Astrocyte of the cerebellum (primary cell): ENCODE results near the gene MPPED1.

ENCODE experiments used
- DNase-seq: peaks from one replicate; pipeline ENCODE4 v3.0.0-alpha.2; 2011; ENCODE audit warnings: low read depth
- H3K4me3 ChIP-seq: 2 replicates; pipeline ENCODE4 v1.5.1; 2011; ENCODE audit warnings: mild to moderate bottlenecking, low read depth, low read length, moderate library complexity
- CTCF ChIP-seq: IDR thresholded peaks from 2 replicates; pipeline ENCODE4 v1.5.1; 2012; ENCODE audit warnings: low read length, low read depth, moderate library complexity, mild to moderate bottlenecking; ENCODE audit errors: missing control alignments
- in situ Hi-C: cut with HindIII; loops from 2 replicates; pipeline ENCODE4 v1.10.0; 2017; ENCODE audit warnings: low sequenced_read_pairs

The MPPED1 gene

GRCh38 chr22:43466710-43467109 is 54.9 kb downstream of the MPPED1 start:
- H3K4me3 ChIP-seq: no peak overlapping the region
- in situ Hi-C loops: no loop called here
- no peak for DNase-seq
- TF ChIP-seq CTCF: no peak

- no peak for DNase-seq
- TF ChIP-seq CTCF: no peak
- in situ Hi-C loops: no loop called here
- H3K4me3 ChIP-seq: no peak overlapping the region
Measured at GRCh38 chr22:43467216-43467940, 55.6 kb downstream of the MPPED1 start.

- no peak overlapping the region for H3K4me3 ChIP-seq
- DNase-seq: no peak
- no peak for TF ChIP-seq CTCF
- in situ Hi-C loops: no loop called here
Measured at GRCh38 chr22:43470253-43470652, 58.4 kb downstream of the MPPED1 start.

- in situ Hi-C loops: no loop called here
Measured at GRCh38 chr22:43470941-43471585, 59.2 kb downstream of the MPPED1 start.

GRCh38 chr22:43471606-43472135 is 59.9 kb downstream of the MPPED1 start:
- in situ Hi-C loops: no loop called here

More at GRCh38 chr22:43470941-43471585, 59.2 kb downstream of the MPPED1 start:
- no peak overlapping the region for H3K4me3 ChIP-seq
- DNase-seq: no peak
- no peak for TF ChIP-seq CTCF

GRCh38 chr22:43473031-43473430 is 61.2 kb downstream of the MPPED1 start:
- no peak for DNase-seq
- no peak overlapping the region for H3K4me3 ChIP-seq
- no peak for TF ChIP-seq CTCF
- in situ Hi-C loops: no loop called here

More at GRCh38 chr22:43471606-43472135, 59.9 kb downstream of the MPPED1 start:
- no peak overlapping the region for H3K4me3 ChIP-seq
- DNase-seq: no peak
- no peak for TF ChIP-seq CTCF
